ENCODE results near the gene DIAPH2.

The DIAPH2 gene

DNA sequence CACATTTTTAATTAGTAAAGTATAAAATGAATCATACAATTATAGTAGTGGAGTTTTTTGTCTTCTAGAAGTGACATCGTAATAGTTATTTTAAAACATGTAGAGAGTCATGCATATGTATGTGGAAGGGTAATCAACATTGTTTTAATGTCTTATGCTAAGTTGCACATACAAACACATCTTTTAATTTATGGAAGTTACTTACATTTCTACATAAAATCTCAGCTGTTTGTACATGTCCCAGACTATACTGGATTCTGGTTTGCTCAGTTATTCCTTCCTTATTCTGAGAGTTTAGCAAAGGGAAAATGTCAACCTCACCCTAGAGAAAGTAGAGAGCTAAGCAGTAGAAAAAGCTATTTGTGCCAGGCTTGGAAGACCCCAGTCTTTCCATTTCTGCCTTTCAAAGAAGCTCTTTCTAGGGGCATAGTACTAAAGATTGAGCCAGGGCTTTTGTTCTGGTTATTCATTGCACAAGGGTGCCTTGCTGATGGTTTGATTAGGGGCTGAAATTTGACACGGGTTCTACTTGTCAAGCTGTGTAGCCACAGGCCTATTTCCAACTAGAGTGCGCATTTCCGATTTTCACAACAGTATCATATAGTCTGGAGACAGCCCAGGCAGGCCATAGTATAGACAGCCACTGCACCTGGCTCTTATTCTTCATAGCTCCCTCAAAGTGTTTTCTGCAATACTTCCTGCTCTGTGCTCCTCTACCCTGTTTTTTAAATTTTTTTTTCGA lies 305.4 kb downstream of the DIAPH2 start:
- H3K4me3 ChIP-seq (replicated peaks; ENCODE audit: low read depth, low read length): no peak overlapping the region
- no peak for DNase-seq (ENCODE audit: extremely low read depth, low read depth)
- TF ChIP-seq, protein P1, sequence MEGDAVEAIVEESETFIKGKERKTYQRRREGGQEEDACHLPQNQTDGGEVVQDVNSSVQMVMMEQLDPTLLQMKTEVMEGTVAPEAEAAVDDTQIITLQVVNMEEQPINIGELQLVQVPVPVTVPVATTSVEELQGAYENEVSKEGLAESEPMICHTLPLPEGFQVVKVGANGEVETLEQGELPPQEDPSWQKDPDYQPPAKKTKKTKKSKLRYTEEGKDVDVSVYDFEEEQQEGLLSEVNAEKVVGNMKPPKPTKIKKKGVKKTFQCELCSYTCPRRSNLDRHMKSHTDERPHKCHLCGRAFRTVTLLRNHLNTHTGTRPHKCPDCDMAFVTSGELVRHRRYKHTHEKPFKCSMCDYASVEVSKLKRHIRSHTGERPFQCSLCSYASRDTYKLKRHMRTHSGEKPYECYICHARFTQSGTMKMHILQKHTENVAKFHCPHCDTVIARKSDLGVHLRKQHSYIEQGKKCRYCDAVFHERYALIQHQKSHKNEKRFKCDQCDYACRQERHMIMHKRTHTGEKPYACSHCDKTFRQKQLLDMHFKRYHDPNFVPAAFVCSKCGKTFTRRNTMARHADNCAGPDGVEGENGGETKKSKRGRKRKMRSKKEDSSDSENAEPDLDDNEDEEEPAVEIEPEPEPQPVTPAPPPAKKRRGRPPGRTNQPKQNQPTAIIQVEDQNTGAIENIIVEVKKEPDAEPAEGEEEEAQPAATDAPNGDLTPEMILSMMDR (IDR thresholded peaks at IDR 0.05; ENCODE audit: low read depth, low read length, missing control alignments): no peak

DNA sequence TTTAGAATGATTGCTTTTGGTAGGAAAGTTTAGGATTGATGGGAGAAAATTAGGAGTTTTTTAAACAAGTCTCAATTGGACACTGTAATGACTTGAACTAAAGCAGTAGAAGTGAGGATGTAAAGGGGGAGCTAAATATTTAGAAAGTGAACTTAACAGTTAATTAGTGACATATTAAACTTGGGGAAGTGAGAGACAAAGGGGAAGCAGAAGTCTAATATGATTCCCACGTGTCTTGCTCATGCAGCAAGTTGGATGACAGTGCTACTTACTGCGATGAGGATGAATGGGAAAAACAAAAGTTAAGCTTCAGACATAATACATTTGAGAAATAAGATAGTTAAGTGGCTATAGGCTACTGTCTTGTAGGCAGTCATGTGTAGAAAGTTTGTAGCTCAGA lies 309.5 kb downstream of the DIAPH2 start:
- no peak for DNase-seq (ENCODE audit: extremely low read depth, low read depth)
- TF ChIP-seq, protein P1 (IDR thresholded peaks at IDR 0.05; ENCODE audit: low read depth, low read length, missing control alignments): no peak
- no peak overlapping the region for H3K4me3 ChIP-seq (replicated peaks; ENCODE audit: low read depth, low read length)

DNA sequence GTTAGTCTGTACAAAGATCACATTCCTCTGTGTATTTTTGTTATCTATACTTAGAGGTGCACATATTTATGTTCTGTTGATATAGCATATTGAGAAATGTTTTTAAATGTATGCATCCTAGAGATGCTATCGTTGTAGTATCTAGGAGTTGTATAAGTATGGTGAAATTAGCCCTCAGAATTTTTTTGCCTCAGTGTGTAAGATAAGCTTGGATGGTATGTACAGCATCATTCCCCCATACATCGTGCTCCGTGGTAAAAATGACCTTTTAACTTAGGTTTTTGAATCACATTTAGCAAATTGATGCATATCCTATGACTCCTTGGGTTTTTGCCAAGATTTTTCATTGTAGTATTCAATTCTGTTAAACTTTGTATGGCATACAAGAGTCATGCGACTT lies 312.6 kb downstream of the DIAPH2 start:
- no peak for DNase-seq (ENCODE audit: extremely low read depth, low read depth)
- TF ChIP-seq, protein P1 (IDR thresholded peaks at IDR 0.05; ENCODE audit: low read depth, low read length, missing control alignments): no peak
- no peak overlapping the region for H3K4me3 ChIP-seq (replicated peaks; ENCODE audit: low read depth, low read length)

DNA sequence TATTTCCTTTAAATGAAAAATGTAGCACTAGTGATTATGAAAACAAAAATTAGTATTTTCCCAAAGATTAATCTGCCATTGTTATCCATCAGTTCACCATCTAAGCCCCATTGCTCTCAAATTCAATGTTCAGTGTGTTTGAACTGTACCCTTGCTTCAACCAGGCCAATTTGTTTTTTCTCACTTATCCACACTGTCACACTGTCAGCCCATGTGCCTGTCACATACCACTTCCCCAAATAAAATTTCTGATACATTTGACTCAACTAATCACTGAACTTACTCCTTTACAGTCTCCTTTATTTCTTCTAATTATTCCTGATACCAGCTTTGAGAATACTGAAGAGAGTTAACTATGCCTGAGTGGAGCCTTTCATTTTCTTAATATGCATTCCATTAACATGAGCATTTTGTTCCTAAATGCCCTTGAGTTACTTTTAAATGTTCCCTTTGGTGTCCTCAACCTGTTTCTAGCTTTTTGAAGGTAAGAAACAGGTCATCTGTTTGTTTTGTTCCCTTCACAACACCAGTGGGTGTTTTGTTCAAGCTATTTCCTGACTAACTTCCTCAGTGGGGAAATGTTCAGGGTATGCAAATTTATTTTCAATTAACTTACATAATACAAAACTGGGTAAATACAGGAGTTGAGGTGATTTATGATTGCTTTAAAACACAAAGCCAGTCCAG lies 316.2 kb downstream of the DIAPH2 start:
- TF ChIP-seq, protein P1 (IDR thresholded peaks at IDR 0.05; ENCODE audit: low read depth, low read length, missing control alignments): no peak
- H3K4me3 ChIP-seq (replicated peaks; ENCODE audit: low read depth, low read length): no peak overlapping the region
- DNase-seq (ENCODE audit: extremely low read depth, low read depth): no peak

DNA sequence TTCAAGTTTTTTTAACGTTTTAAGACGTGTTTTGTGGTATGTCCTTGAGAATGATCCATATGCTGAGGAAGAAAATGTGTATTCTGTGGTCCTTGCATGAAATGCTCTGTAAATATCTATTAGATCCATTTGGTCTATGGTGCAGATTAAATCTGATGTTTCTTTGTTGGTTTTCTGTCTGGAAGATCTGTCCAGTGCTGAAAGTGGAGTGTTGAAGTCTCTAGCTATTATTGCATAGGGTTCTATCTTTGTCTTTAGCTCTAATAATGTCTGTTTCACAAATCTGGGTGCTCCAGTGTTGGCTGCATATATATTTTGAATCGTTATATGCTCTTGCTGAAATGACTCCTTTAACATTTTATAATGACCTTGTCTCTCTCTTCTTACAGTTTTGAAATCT lies 321.5 kb downstream of the DIAPH2 start:
- TF ChIP-seq, protein P1 (IDR thresholded peaks at IDR 0.05; ENCODE audit: low read depth, low read length, missing control alignments): no peak
- no peak for DNase-seq (ENCODE audit: extremely low read depth, low read depth)
- H3K4me3 ChIP-seq (replicated peaks; ENCODE audit: low read depth, low read length): no peak overlapping the region

DNA sequence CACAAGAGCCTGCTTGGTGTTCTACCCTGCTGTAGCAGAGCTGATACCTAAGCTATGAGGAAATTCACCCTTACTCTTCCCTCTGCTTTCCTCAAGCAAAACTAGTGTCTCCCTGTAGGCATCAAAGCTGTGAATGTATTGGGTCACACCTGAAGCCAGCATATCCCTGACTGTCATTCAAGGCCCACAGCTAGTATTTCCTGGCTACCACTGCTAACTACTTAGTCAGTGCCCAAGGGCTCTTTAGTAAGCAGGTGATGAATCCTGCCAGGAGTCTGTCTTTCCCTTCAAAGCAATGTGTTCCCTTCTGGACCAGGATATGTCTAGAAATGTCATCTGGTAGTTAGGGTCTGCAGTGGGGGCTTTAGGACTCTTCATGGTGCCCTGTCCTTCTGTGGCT lies 324.7 kb downstream of the DIAPH2 start:
- DNase-seq (ENCODE audit: extremely low read depth, low read depth): no peak
- TF ChIP-seq, protein P1 (IDR thresholded peaks at IDR 0.05; ENCODE audit: low read depth, low read length, missing control alignments): no peak
- H3K4me3 ChIP-seq (replicated peaks; ENCODE audit: low read depth, low read length): no peak overlapping the region

Data from HFF-Myc (cell line).